CD4-positive, CD25-positive, alpha-beta regulatory T cell (primary cell): ENCODE data around the gene MARCO. TPM values are rescaled to one million over a fixed set of nuclear protein-coding genes. Genes with fewer than 3 reads are reported as not detected.

Experiments used
- ATAC-seq, 2 donors: fragments of 150-1000 bp; cut with Tn5 transposase; one replicate each; pipeline ENCODE4 v1.10.0; 2021; ENCODE audit warnings: low read depth in 2 of 2, moderate number of reproducible peaks in 2 of 2, moderate library complexity in 1 of 2
- DNase-seq, 3 donors: peaks; one replicate each; pipeline versions ENCODE4 v3.0.0 to v3.0.0-alpha.2; 2012 to 2022; ENCODE audit warnings: mixed read lengths in 1 of 3
- H3K27ac ChIP-seq: one replicate; pipeline ENCODE4 v1.7.0; 2013; ENCODE audit warnings: mild to moderate bottlenecking, low read length; ENCODE audit not compliant: insufficient read depth, poor library complexity, severe bottlenecking
- H3K27me3 ChIP-seq: one replicate; pipeline ENCODE4 v1.7.0; 2013; ENCODE audit warnings: low read length; ENCODE audit not compliant: control insufficient read depth, insufficient read depth
- H3K36me3 ChIP-seq: one replicate; pipeline ENCODE4 v1.7.0; 2013; ENCODE audit warnings: mild to moderate bottlenecking, low read length, moderate library complexity; ENCODE audit not compliant: control insufficient read depth, insufficient read depth
- H3K4me1 ChIP-seq: 2 replicates; pipeline ENCODE4 v1.7.0; 2013; ENCODE audit warnings: mild to moderate bottlenecking, low read length; ENCODE audit not compliant: insufficient read depth, control insufficient read depth, poor library complexity, severe bottlenecking
- H3K4me3 ChIP-seq: one replicate; pipeline ENCODE4 v1.7.0; 2013; ENCODE audit warnings: low read depth, mild to moderate bottlenecking, low read length, moderate library complexity
- H3K9me3 ChIP-seq, 2 experiments: 1 replicate in 1 of 2; 2 replicates in 1 of 2; pipeline ENCODE4 v1.7.0; 2013; ENCODE audit warnings: low read length in 2 of 2, mild to moderate bottlenecking in 1 of 2, moderate library complexity in 1 of 2; ENCODE audit not compliant: control insufficient read depth in 2 of 2
- H3K27ac Mint-ChIP-seq, 3 donors: one replicate each; pipeline ENCODE4 v1.8.0; 2020 to 2022; ENCODE audit warnings: mild to moderate bottlenecking in 3 of 3, mixed read lengths in 3 of 3, moderate library complexity in 2 of 3
- H3K27me3 Mint-ChIP-seq: one replicate; pipeline ENCODE4 v1.8.0; 2022; ENCODE audit warnings: mild to moderate bottlenecking, mixed read lengths
- H3K36me3 Mint-ChIP-seq: one replicate; pipeline ENCODE4 v1.8.0; 2020; ENCODE audit warnings: mixed read lengths
- H3K4me1 Mint-ChIP-seq, 4 donors: one replicate each; pipeline ENCODE4 v1.8.0; 2020 to 2022; ENCODE audit warnings: mixed read lengths in 4 of 4, mild to moderate bottlenecking in 1 of 4
- H3K4me3 Mint-ChIP-seq, 4 donors: one replicate each; pipeline ENCODE4 v1.8.0; 2020 to 2022; ENCODE audit warnings: mild to moderate bottlenecking in 4 of 4, mixed read lengths in 4 of 4, moderate library complexity in 3 of 4
- H3K9me3 Mint-ChIP-seq, 7 donors: one replicate each; pipeline ENCODE4 v1.8.0; 2020 to 2022; ENCODE audit warnings: mixed read lengths in 7 of 7, mild to moderate bottlenecking in 3 of 7, moderate library complexity in 2 of 7
- polyA plus RNA-seq, 4 donors: library from polyadenylated mRNA; unstranded; fragments of 300-500 nt; fragmentation: Illumina TruSeq; gene quantifications; one replicate each; pipeline ENCODE4 v1.2.3, GENCODE V29; 2021
- total RNA-seq: library from RNA; stranded (reverse); gene quantifications from one replicate; pipeline ENCODE4 v1.2.3, GENCODE V29; 2022

Gene MARCO
- total and polyA plus RNA-seq, 5 donors from 2014 or later: not detected

- peaks cover 0 to 3% (median 0%) of the 10 kb centered on the region in 7 donors for H3K9me3 Mint-ChIP-seq
- Histone ChIP-seq H3K4me1 (no peaks in the 10 kb centered on the region), H3K9me3 (no peaks in the 10 kb centered on the region), H3K27me3 (no peaks in the 10 kb centered on the region), H3K4me3 (no peak overlapping the region), H3K27ac (no peak overlapping the region), H3K36me3 (no peaks in the 10 kb centered on the region)
- DNase-seq: no peak
- no peaks in the 10 kb centered on the region for H3K36me3 Mint-ChIP-seq
- H3K4me1 Mint-ChIP-seq: no peaks in the 10 kb centered on the region
- no peak for ATAC-seq
- no peak overlapping the region for H3K27ac Mint-ChIP-seq
- H3K27me3 Mint-ChIP-seq: no peaks in the 10 kb centered on the region
- no peak overlapping the region for H3K4me3 Mint-ChIP-seq
Observed at GRCh38 chr2:118980573-118980972, 38.6 kb downstream of the MARCO start.

- peak in 1 of 2 donors; percentile 19 for ATAC-seq
- peaks cover 0 to 3% (median 0%) of the 10 kb centered on the region in 7 donors for H3K9me3 Mint-ChIP-seq
- Histone ChIP-seq H3K27ac (no peak overlapping the region), H3K36me3 (no peaks in the 10 kb centered on the region), H3K27me3 (no peaks in the 10 kb centered on the region), H3K9me3 (no peaks in the 10 kb centered on the region), H3K4me1 (no peaks in the 10 kb centered on the region), H3K4me3 (no peak overlapping the region)
- H3K27ac Mint-ChIP-seq: peak overlapping the region in 1 of 3 donors; percentile 61
- no peak overlapping the region for H3K4me3 Mint-ChIP-seq
- no peaks in the 10 kb centered on the region for H3K4me1 Mint-ChIP-seq
- no peaks in the 10 kb centered on the region for H3K27me3 Mint-ChIP-seq
- no peak for DNase-seq
- H3K36me3 Mint-ChIP-seq: no peaks in the 10 kb centered on the region
Observed at GRCh38 chr2:118981632-118982031, 39.6 kb downstream of the MARCO start.

- no peak for ATAC-seq
- H3K4me1 Mint-ChIP-seq: no peaks in the 10 kb centered on the region
Observed at GRCh38 chr2:118982039-118982438, 40.0 kb downstream of the MARCO start.

GRCh38 chr2:118983133-118983532 lies 41.1 kb downstream of the MARCO start:
- Histone ChIP-seq H3K9me3 (no peaks in the 10 kb centered on the region), H3K27me3 (no peaks in the 10 kb centered on the region), H3K36me3 (no peaks in the 10 kb centered on the region), H3K4me3 (no peak overlapping the region), H3K4me1 (no peaks in the 10 kb centered on the region), H3K27ac (no peak overlapping the region)
- Mint-ChIP-seq H3K4me3 (no peak overlapping the region), H3K27me3 (no peaks in the 10 kb centered on the region), H3K9me3 (no peaks in the 10 kb centered on the region), H3K36me3 (no peaks in the 10 kb centered on the region), H3K27ac (no peak overlapping the region), H3K4me1 (no peaks in the 10 kb centered on the region)
- ATAC-seq: no peak
- DNase-seq: no peak

More at GRCh38 chr2:118982039-118982438, 40.0 kb downstream of the MARCO start:
- Mint-ChIP-seq H3K36me3 (no peaks in the 10 kb centered on the region), H3K9me3 (peaks cover 0 to 2% (median 0%) of the 10 kb centered on the region in 7 donors), H3K27me3 (no peaks in the 10 kb centered on the region), H3K27ac (no peak overlapping the region), H3K4me3 (no peak overlapping the region)
- Histone ChIP-seq H3K4me3 (no peak overlapping the region), H3K9me3 (no peaks in the 10 kb centered on the region), H3K27ac (no peak overlapping the region), H3K4me1 (no peaks in the 10 kb centered on the region), H3K36me3 (no peaks in the 10 kb centered on the region), H3K27me3 (no peaks in the 10 kb centered on the region)
- DNase-seq: no peak

- Histone ChIP-seq H3K9me3 (no peaks in the 10 kb centered on the region), H3K27ac (no peak overlapping the region), H3K4me3 (no peak overlapping the region), H3K36me3 (no peaks in the 10 kb centered on the region), H3K4me1 (no peaks in the 10 kb centered on the region), H3K27me3 (no peaks in the 10 kb centered on the region)
- Mint-ChIP-seq H3K9me3 (no peaks in the 10 kb centered on the region), H3K27ac (no peak overlapping the region), H3K27me3 (no peaks in the 10 kb centered on the region), H3K36me3 (no peaks in the 10 kb centered on the region), H3K4me3 (no peak overlapping the region), H3K4me1 (no peaks in the 10 kb centered on the region)
- DNase-seq (no peak), ATAC-seq (no peak)
Observed at GRCh38 chr2:118983915-118984314, 41.9 kb downstream of the MARCO start.

DNA sequence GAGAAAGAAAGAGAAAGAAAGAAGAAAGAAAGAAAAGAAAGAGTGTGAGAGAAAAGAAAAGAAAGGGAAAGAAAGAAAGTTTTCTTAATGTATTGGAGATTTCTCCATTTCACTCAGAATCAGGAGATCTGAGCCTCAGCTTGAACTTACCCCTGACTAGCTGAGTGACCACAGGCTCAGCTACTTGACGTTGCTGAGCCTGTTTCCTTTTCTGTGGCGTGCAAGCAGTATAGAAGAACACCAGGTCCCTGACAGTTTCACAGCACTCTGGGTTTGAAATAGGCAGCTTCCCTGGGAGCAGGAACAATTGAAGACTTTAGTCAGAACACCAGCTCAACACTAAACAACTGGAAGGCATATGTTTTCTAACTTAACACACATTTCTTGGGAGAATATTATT lies 44.7 kb downstream of the MARCO start:
- DNase-seq (no peak), ATAC-seq (no peak)
- H3K27ac ChIP-seq: no peak overlapping the region
- Mint-ChIP-seq H3K36me3 (no peaks in the 10 kb centered on the region), H3K27me3 (no peaks in the 10 kb centered on the region), H3K4me3 (no peak overlapping the region), H3K27ac (no peak overlapping the region), H3K4me1 (no peaks in the 10 kb centered on the region), H3K9me3 (peaks cover 0 to 2% (median 0%) of the 10 kb centered on the region in 7 donors)
- no peaks in the 10 kb centered on the region for H3K9me3 ChIP-seq
- H3K4me3 ChIP-seq: no peak overlapping the region
- H3K36me3 ChIP-seq: no peaks in the 10 kb centered on the region
- H3K27me3 ChIP-seq: no peaks in the 10 kb centered on the region
- no peaks in the 10 kb centered on the region for H3K4me1 ChIP-seq

- Mint-ChIP-seq H3K27ac (no peak overlapping the region), H3K36me3 (no peaks in the 10 kb centered on the region), H3K4me3 (no peak overlapping the region), H3K27me3 (no peaks in the 10 kb centered on the region), H3K9me3 (peaks cover 0 to 2% (median 0%) of the 10 kb centered on the region in 7 donors), H3K4me1 (no peaks in the 10 kb centered on the region)
- Histone ChIP-seq H3K4me1 (no peaks in the 10 kb centered on the region), H3K27ac (no peak overlapping the region), H3K4me3 (no peak overlapping the region), H3K9me3 (no peaks in the 10 kb centered on the region), H3K27me3 (no peaks in the 10 kb centered on the region), H3K36me3 (no peaks in the 10 kb centered on the region)
- ATAC-seq (no peak), DNase-seq (no peak)
Observed at GRCh38 chr2:118987886-118988285, 45.9 kb downstream of the MARCO start.

GRCh38 chr2:118988706-118989105 lies 46.7 kb downstream of the MARCO start:
- H3K36me3 Mint-ChIP-seq: no peaks in the 10 kb centered on the region
- no peak overlapping the region for H3K4me3 Mint-ChIP-seq
- no peaks in the 10 kb centered on the region for H3K27me3 Mint-ChIP-seq
- H3K9me3 Mint-ChIP-seq: peaks cover 0 to 2% (median 0%) of the 10 kb centered on the region in 7 donors
- no peak overlapping the region for H3K4me3 ChIP-seq
- no peaks in the 10 kb centered on the region for H3K4me1 Mint-ChIP-seq
- no peak overlapping the region for H3K27ac ChIP-seq
- no peaks in the 10 kb centered on the region for H3K36me3 ChIP-seq
- ATAC-seq (no peak), DNase-seq (no peak)
- no peaks in the 10 kb centered on the region for H3K4me1 ChIP-seq
- no peaks in the 10 kb centered on the region for H3K9me3 ChIP-seq
- no peak overlapping the region for H3K27ac Mint-ChIP-seq
- H3K27me3 ChIP-seq: no peaks in the 10 kb centered on the region
